K562 (cell line): ENCODE data around the gene ZBTB20. TPM values are rescaled to one million over a fixed set of nuclear protein-coding genes. Genes with fewer than 3 reads are reported as not detected.

Experiments
- ATAC-seq: fragments of 200-7000 bp; cut with Tn5 transposase; 3 replicates; pipeline ENCODE4 v1.9.1; 2020; ENCODE audit warnings: moderate library complexity
- BruUV-seq: library from RNA; stranded (reverse); fragments of 400-500 nt; replicated peaks from 2 replicates; lab custom pipeline; 2021; lab: Mats Ljungman, UMichigan
- CTCF ChIA-PET: fragments of 300-600 bp; formaldehyde crosslinking; extraction: SDS; loops from one replicate; lab custom pipeline; 2021; ENCODE audit warnings: low intra/inter-chr PET ratio; lab: Yijun Ruan, JAX
- POLR2A ChIA-PET: fragments of 300-600, 350-650 bp; sonication (Branson Sonifier 250); formaldehyde crosslinking; extraction: SDS; loops from one replicate; lab custom pipeline; 2021; ENCODE audit warnings: antibody characterized with exemption, inconsistent platforms; lab: Yijun Ruan, JAX
- DNase-seq, 4 experiments: peaks; one replicate each; pipeline versions ENCODE4 v3.0.0 to v3.0.0-alpha.2; 2011 to 2018; ENCODE audit warnings: low spot score in 3 of 4, mixed read lengths in 3 of 4; ENCODE audit errors: extremely low read depth in 1 of 4
- FAIRE-seq: peaks from 2 replicates; lab custom pipeline; 2011; peaks lifted over from hg19 to GRCh38; lab: Jason Lieb, UNC
- H2AFZ ChIP-seq: 2 replicates; pipeline ENCODE4 v1.6.0; 2011; ENCODE audit warnings: low read depth, low read length, control low read depth, inconsistent platforms
- H3K27ac ChIP-seq: fragments of 200-600 bp; 3 replicates; pipeline ENCODE4 v1.8.0; 2011; ENCODE audit warnings: low read depth, mild to moderate bottlenecking, control low read depth, inconsistent platforms, low read length, moderate library complexity, mixed read lengths; ENCODE audit errors: extremely low read depth
- H3K27me3 ChIP-seq, 2 experiments: fragments of 300-600 bp in 1 of 2; 2 replicates in 1 of 2; 3 replicates in 1 of 2; pipeline versions ENCODE4 v1.6.0 to v1.8.0; 2011; ENCODE audit warnings: inconsistent platforms in 2 of 2, low read length in 2 of 2, mild to moderate bottlenecking in 1 of 2, mixed read lengths in 1 of 2, moderate library complexity in 1 of 2; ENCODE audit not compliant: control insufficient read depth in 2 of 2, insufficient read depth in 2 of 2
- H3K36me3 ChIP-seq: fragments of 300-600 bp; 3 replicates; pipeline ENCODE4 v1.8.0; 2011; ENCODE audit warnings: mild to moderate bottlenecking, low read length, inconsistent platforms; ENCODE audit not compliant: control insufficient read depth, insufficient read depth
- H3K4me1 ChIP-seq, 2 experiments: fragments of 200-600 bp in 1 of 2; replicated peaks in 1 of 2; 2 replicates in 1 of 2; 3 replicates in 1 of 2; pipeline versions ENCODE4 v1.5.1 to v1.8.0; 2011; ENCODE audit warnings: inconsistent platforms in 2 of 2, low read length in 2 of 2, mild to moderate bottlenecking in 1 of 2, mixed read lengths in 1 of 2, moderate library complexity in 1 of 2; ENCODE audit not compliant: control insufficient read depth in 2 of 2, insufficient read depth in 2 of 2
- H3K4me2 ChIP-seq: 2 replicates; pipeline ENCODE4 v1.6.1; 2011; ENCODE audit warnings: low read length, control low read depth, inconsistent platforms, mixed read lengths; ENCODE audit not compliant: insufficient read depth
- H3K4me3 ChIP-seq: fragments of 200-600 bp; sonication (generic), shearing (Covaris generic); 2 replicates; pipeline ENCODE4 v1.5.1; 2016; ENCODE audit warnings: control low read depth, inconsistent platforms
- H3K79me2 ChIP-seq: fragments of 200-600 bp; 3 replicates; pipeline ENCODE4 v1.8.0; 2011; ENCODE audit warnings: low read length, inconsistent platforms; ENCODE audit not compliant: control insufficient read depth, insufficient read depth
- H3K9ac ChIP-seq, 2 experiments: 2 replicates each; pipeline versions ENCODE4 v1.6.0 to v1.6.1; 2011; ENCODE audit warnings: low read depth in 2 of 2, low read length in 2 of 2, control low read depth in 1 of 2, inconsistent platforms in 1 of 2, mild to moderate bottlenecking in 1 of 2, mixed read lengths in 1 of 2; ENCODE audit not compliant: insufficient read depth in 1 of 2
- H3K9me1 ChIP-seq: one replicate; pipeline ENCODE4 v1.6.0; 2011; ENCODE audit warnings: inconsistent platforms, mild to moderate bottlenecking, low read length, moderate library complexity; ENCODE audit not compliant: control insufficient read depth, insufficient read depth
- H3K9me3 ChIP-seq: replicated peaks from 2 replicates; pipeline ENCODE4 v1.5.1; 2011; ENCODE audit warnings: low read depth, low read length, inconsistent platforms; ENCODE audit not compliant: control insufficient read depth, insufficient read depth
- H4K20me1 ChIP-seq: replicated peaks from 2 replicates; pipeline ENCODE4 v1.6.1; 2011; ENCODE audit warnings: low read length, inconsistent platforms, mixed read lengths; ENCODE audit not compliant: control insufficient read depth, insufficient read depth
- FOXJ3 ChIP-seq: sonication (generic); formaldehyde crosslinking; IDR thresholded peaks from 2 replicates; pipeline ENCODE4 v1.4.0; 2020; ENCODE audit warnings: mild to moderate bottlenecking, missing genetic modification reagents
- POLR2A ChIP-seq: fragments of 450-650 bp; conservative IDR thresholded peaks from 2 replicates; pipeline ENCODE4 v1.6.1; 2016
- POLR2B ChIP-seq: fragments of 450-650 bp; IDR thresholded peaks from 2 replicates; pipeline ENCODE4 v1.6.1; 2018; ENCODE audit warnings: low read depth; ENCODE audit not compliant: partially characterized antibody
- REST ChIP-seq, 2 experiments: fragments of 450-650 bp; formaldehyde crosslinking in 1 of 2; IDR thresholded peaks; 2 replicates each; pipeline versions ENCODE4 v1.4.0 to v1.6.1; 2014 to 2020; ENCODE audit warnings: mild to moderate bottlenecking in 2 of 2, borderline replicate concordance in 1 of 2, low read depth in 1 of 2
- RHOXF2B ChIP-seq: fragments of 250-450 bp; sonication (Bioruptor Pico); conservative IDR thresholded peaks from 2 replicates; pipeline ENCODE4 v1.5.1; 2021
- SMC3 ChIP-seq: conservative IDR thresholded peaks from 2 replicates; pipeline ENCODE4 v1.6.1; 2011; ENCODE audit warnings: low read depth, low read length, improper control_type of control experiment; ENCODE audit not compliant: insufficient read depth
- STAG1 ChIP-seq: sonication (generic); formaldehyde crosslinking; IDR thresholded peaks from 2 replicates; pipeline ENCODE4 v1.5.0; 2020; ENCODE audit warnings: missing genetic modification reagents, borderline replicate concordance
- TEAD1 ChIP-seq, 2 experiments: fragments of 450-650 bp in 1 of 2; sonication (generic) in 1 of 2; formaldehyde crosslinking; IDR thresholded peaks; 2 replicates each; pipeline versions ENCODE4 v1.4.0 to v1.8.0; 2020 to 2022; ENCODE audit warnings: mild to moderate bottlenecking in 2 of 2, missing genetic modification reagents in 1 of 2
- TEAD4 ChIP-seq, 2 experiments: sonication (generic) in 1 of 2; formaldehyde crosslinking in 1 of 2; IDR thresholded peaks; 2 replicates each; pipeline versions ENCODE4 v1.6.1 to v1.8.0; 2012 to 2022; ENCODE audit warnings: borderline replicate concordance in 1 of 2, inconsistent platforms in 1 of 2, low read length in 1 of 2, mild to moderate bottlenecking in 1 of 2, missing genetic modification reagents in 1 of 2
- ZFP30 ChIP-seq: fragments of 250-450 bp; sonication (Bioruptor Pico); IDR thresholded peaks from 2 replicates; pipeline ENCODE4 v1.8.0; 2022; ENCODE audit warnings: moderate library complexity, mild to moderate bottlenecking, inconsistent platforms, borderline replicate concordance
- ZNF324 ChIP-seq: fragments of 250-450 bp; sonication (Bioruptor Pico); IDR thresholded peaks from 2 replicates; pipeline ENCODE4 v1.4.0; 2020; ENCODE audit warnings: mild to moderate bottlenecking
- WGBS: fragments of 100-300 bp; shearing (Covaris generic); methylation state at CpG from one replicate; pipeline ENCODE4 v1.1.6; 2016; ENCODE audit warnings: low coverage, mixed read lengths; ENCODE audit not compliant: insufficient coverage; ENCODE audit errors: missing lambda C conversion rate; 5-methylcytosine and 5-hydroxymethylcytosine counted together
- in situ Hi-C: fragments of 300-500 bp; cut with MboI; formaldehyde crosslinking; loops from 4 replicates; pipeline ENCODE4 v1.15.0; 2018; ENCODE audit warnings: inconsistent platforms, mixed read lengths
- intact Hi-C: fragments of 100-400 bp; cut with micrococcal nuclease; formaldehyde crosslinking; loops from 2 replicates; pipeline ENCODE4 v1.14.2; 2022
- polyA plus RNA-seq, 8 experiments: library from polyadenylated mRNA; depleted of rRNA in 4 of 8; stranded (reverse) in 5 of 8; unstranded in 3 of 8; fragments of >200 nt; fragmentation: Nextera tagmentation in 2 of 8; fragmentation: Illumina TruSeq in 1 of 8; extraction: Ambion mirVana in 2 of 8; extraction: Trizol in 1 of 8; gene quantifications; 2 replicates each; pipeline versions ENCODE4 v1.2.1 to v1.2.3, GENCODE V29; 2011 to 2014; ENCODE audit warnings: inconsistent platforms in 1 of 8, missing spikeins in 1 of 8
- total RNA-seq, 7 experiments: library from RNA; depleted of rRNA in 6 of 7; stranded (reverse); fragments of >200 nt in 6 of 7; fragmentation: Illumina TruSeq in 2 of 7; extraction: Trizol in 2 of 7; gene quantifications; 2 replicates each; pipeline versions ENCODE4 v1.2.1 to v1.2.3, GENCODE V29; 2011 to 2021; ENCODE audit warnings: low replicate concordance in 1 of 7

ZBTB20 gene
- total and polyA plus RNA-seq, 9 of the 15 experiments (the other 6 are each of a cell fraction or from before 2014, with no cell fraction given) = 0.17 to 1.7 (median 0.45) TPM

GRCh38 chr3:114370537-114371174 is 776.4 kb downstream of the ZBTB20 start:
- ATAC-seq = no peak
- intact Hi-C loops (no loop called here), in situ Hi-C loops (no loop called here)
- no peaks in the 10 kb centered on the region for H3K4me1 ChIP-seq
- CTCF ChIA-PET = no interaction called here
- no peaks in the 10 kb centered on the region for H3K36me3 ChIP-seq
- H3K79me2 ChIP-seq = no peaks in the 10 kb centered on the region
- H3K4me3 ChIP-seq = no peak overlapping the region
- H3K9me3 ChIP-seq = no peaks in the 10 kb centered on the region
- no peaks in the 10 kb centered on the region for H4K20me1 ChIP-seq
- no peaks in the 10 kb centered on the region for H3K9me1 ChIP-seq
- BruUV-seq = no TSS peak
- H3K27ac ChIP-seq = no peak overlapping the region
- 0 out of 5 replicates have a peak, but pooled peaks cover 0 to 4% of the 10 kb centered on the region in 2 experiments for H3K27me3 ChIP-seq
- POLR2A ChIA-PET = interaction anchor here (0.6 kb wide), 1 partner anchor 19 kb away, joined by 3 read pairs; no protein-coding TSS in a partner anchor
- no peak for FAIRE-seq
- WGBS = 0% methylated on average over 3 of the region's 3 CpGs
- no peak overlapping the region for H3K4me2 ChIP-seq
- no peak overlapping the region for H2AFZ ChIP-seq
- peak in 1 of 4 experiments; percentile 2 for DNase-seq
- no peak overlapping the region for H3K9ac ChIP-seq
- TF ChIP-seq TEAD4 (IDR thresholded peaks at IDR 0.05; ENCODE audit: low read length) (no peak), TEAD4 (CRISPR knock-in tag; IDR thresholded peaks at IDR 0.05; ENCODE audit: borderline replicate concordance) (no peak), STAG1 (CRISPR knock-in tag) (no peak), REST (IDR thresholded peaks at IDR 0.05; ENCODE audit: borderline replicate concordance) (no peak), REST (CRISPR knock-in tag; IDR thresholded peaks at IDR 0.05; ENCODE audit: low read depth) (no peak), RHOXF2B (CRISPR knock-in tag) (no peak), SMC3 (no peak), POLR2A (no peak), ZFP30 (CRISPR knock-in tag) (no peak), TEAD1 (CRISPR knock-in tag; IDR thresholded peaks at IDR 0.05) (no peak), FOXJ3 (CRISPR knock-in tag) (no peak), ZNF324 (CRISPR knock-in tag) (no peak), POLR2B (no peak)
